GDM1 (cell line): Measurements from ENCODE around the gene MYPN.
"Not testable (repeated sequence)": the region's sequence is repeated elsewhere in the genome, so short reads cannot be mapped to it uniquely, and the experiment has no call there.

Experiments used
- DNase-seq: peaks from one replicate; lab custom pipeline; 2025; lab: John Stamatoyannopoulos, UW

MYPN gene

GRCh38 chr10:68135362-68135761 lies 26.1 kb downstream of the MYPN start:
- DNase-seq: no peak

- no peak for DNase-seq
These were observed 26.9 kb downstream of the MYPN start for GRCh38 chr10:68135922-68136792.

GRCh38 chr10:68137171-68137570 lies 27.9 kb downstream of the MYPN start:
- no peak for DNase-seq

- DNase-seq: no peak
These were observed 29.2 kb downstream of the MYPN start for GRCh38 chr10:68138526-68138925.

GRCh38 chr10:68139448-68140272 lies 30.4 kb downstream of the MYPN start:
- DNase-seq: no peak

GRCh38 chr10:68142761-68143160 lies 33.5 kb downstream of the MYPN start:
- DNase-seq: no peak

- no peak for DNase-seq
These were observed 35.4 kb downstream of the MYPN start for GRCh38 chr10:68144709-68145108.

- no peak for DNase-seq
These were observed 36.4 kb downstream of the MYPN start for GRCh38 chr10:68145705-68146104.

GRCh38 chr10:68146133-68146532 lies 36.8 kb downstream of the MYPN start:
- DNase-seq: no peak

- DNase-seq: no peak
These were observed 42.2 kb downstream of the MYPN start for GRCh38 chr10:68151453-68151852.

- no peak for DNase-seq
These were observed 44.4 kb downstream of the MYPN start for GRCh38 chr10:68153473-68154210.

GRCh38 chr10:68154211-68154497 lies 44.9 kb downstream of the MYPN start:
- DNase-seq: no peak

- DNase-seq: no peak
These were observed 46.4 kb downstream of the MYPN start for GRCh38 chr10:68155615-68156210.

GRCh38 chr10:68156373-68157185 lies 47.3 kb downstream of the MYPN start:
- DNase-seq: peak; percentile 32

- not testable (repeated sequence) for DNase-seq
These were observed 48.2 kb downstream of the MYPN start for GRCh38 chr10:68157522-68157921.

- no peak for DNase-seq
These were observed 48.7 kb downstream of the MYPN start for GRCh38 chr10:68158031-68158430.

- no peak for DNase-seq
These were observed 54.4 kb downstream of the MYPN start for GRCh38 chr10:68163735-68164134.

- DNase-seq: no peak
These were observed 56.4 kb downstream of the MYPN start for GRCh38 chr10:68165643-68166042.

GRCh38 chr10:68166871-68167585 lies 57.7 kb downstream of the MYPN start:
- no peak for DNase-seq

- no peak for DNase-seq
These were observed 58.4 kb downstream of the MYPN start for GRCh38 chr10:68167586-68168189.
